T-helper 1 cell (primary cell): ENCODE measurements around the gene IL1RN.
"Not testable (repeated sequence)": the region's sequence is repeated elsewhere in the genome, so short reads cannot be mapped to it uniquely, and the experiment has no call there.

Experiments
- DNase-seq, 5 donors: peaks; one replicate each; pipeline ENCODE4 v3.0.0-alpha.2; 2012 to 2020
- total RNA-seq, 4 donors: gene quantifications; one replicate each; lab custom pipeline; 2026; lab: John Stamatoyannopoulos, UW

Gene IL1RN, protein sequence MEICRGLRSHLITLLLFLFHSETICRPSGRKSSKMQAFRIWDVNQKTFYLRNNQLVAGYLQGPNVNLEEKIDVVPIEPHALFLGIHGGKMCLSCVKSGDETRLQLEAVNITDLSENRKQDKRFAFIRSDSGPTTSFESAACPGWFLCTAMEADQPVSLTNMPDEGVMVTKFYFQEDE
- 0.12 to 0.91 (median 0.25) reads per million in 4 donors for total RNA-seq

DNA sequence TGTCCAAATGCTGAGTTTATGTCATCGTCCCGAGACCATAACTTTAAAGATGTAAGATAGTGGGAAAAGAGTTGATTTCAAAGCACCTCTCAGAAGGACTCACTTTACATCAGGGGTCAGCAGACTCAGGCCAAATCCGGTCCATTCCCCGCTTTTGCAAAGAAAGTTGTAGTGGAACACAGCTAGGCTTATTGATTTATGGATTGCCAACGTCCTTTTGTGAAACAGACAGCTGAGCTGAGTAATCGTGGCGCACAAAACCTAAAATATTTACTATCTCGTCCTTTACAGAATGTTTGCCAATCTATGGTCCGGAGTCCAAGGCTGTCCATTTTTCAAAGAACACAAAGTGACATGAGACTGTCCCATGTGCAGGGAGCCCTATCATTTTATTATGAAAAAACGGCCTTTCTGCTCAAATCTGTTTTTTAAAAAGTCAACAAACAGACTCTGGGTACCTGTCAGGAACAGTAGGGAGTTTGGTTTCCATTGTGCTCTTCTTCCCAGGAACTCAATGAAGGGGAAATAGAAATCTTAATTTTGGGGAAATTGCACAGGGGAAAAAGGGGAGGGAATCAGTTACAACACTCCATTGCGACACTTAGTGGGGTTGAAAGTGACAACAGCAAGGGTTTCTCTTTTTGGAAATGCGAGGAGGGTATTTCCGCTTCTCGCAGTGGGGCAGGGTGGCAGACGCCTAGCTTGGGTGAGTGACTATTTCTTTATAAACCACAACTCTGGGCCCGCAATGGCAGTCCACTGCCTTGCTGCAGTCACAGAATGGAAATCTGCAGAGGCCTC lies at the start of gene IL1RN:
Gene IL1RN (plus strand): TSS at position 754 of the 801 bp plus-strand sequence. CDS start 27 bp downstream, at position 781.
- DNase-seq, result no peak

DNA sequence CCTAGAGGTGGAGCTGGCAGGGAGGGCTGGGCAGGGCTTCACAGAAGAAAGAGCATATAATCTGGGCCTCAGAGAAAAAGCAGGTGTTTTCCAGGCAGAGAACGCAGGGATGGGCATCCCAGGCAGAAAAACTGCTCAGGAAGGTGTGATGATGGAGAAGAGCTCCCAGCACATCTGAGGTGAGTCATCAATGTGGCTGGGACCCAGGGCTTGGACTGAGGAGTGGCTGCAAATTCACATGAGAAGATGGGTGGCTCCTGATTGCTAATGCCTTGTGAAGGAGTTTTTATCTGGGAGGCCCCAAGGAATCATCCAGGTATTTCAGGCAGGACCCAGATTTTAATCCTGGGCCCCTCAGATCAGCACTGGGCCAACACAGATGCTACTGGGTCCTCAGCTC lies 49.5 kb upstream of the IL1RN start:
- no peak for DNase-seq

DNA sequence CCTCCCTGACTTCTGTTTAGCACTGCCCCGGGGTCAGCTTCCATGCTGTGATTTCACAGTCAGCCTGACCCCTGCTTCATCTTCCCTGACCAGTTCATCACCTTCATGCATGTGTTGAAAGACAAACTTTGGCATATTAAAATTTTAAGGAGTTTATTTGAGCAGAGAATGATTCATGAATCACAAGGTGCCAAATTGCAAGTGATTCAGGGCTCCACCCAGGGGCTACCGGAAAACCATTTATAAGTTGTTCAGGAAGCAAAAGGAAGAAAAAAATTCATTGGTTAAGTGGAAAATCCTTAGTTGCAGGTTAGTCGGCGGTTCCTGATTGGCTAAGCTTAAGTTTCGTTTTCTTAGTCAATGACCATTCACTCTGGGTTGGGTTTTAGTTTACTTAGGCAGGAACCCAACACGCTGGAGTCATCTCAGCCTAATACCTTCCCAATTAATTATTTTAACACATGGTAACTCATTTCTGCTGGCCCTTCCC lies 49.0 kb upstream of the IL1RN start:
- DNase-seq, result no peak

DNA sequence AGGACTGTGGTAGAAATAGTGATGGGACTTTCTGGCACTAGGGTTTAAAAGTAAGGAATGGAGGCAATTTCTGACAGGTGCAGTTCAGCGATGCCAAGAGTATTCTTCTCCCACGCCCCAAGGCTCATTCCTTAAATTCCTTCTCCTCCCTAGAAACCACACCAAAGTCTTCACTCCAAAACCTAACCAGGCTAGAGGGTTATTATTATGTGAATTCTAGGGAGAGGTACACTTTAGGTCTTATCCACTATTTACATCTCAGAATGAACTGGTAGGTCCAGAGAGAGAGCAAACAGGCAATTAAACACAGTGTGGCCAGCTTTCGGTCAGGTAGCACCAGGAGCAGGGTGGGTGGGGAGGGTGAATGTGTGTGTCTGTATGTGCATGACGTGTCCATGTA lies 48.3 kb upstream of the IL1RN start:
- DNase-seq, result no peak

DNA sequence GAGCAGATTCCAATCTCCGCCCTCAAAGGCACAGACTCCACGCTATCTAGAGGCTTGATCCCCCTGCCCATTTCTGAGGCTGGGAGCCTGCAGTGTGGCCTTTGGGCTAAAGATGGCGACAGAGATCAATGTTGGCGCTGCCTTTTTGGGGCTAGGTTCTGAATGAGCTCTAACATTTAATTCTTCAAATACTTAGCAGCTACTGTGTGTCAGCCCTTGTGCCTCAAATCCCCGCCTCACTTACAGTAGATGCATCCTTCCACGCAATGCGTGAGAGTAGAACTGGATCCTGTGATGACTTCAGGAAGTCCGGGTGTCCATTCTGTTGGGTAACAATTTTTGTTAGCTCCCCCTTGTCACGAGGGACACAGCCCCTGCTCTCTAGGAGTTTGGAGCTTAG lies 47.3 kb upstream of the IL1RN start:
- peak in 2 of 5 donors; percentile 8 to 19 for DNase-seq

DNA sequence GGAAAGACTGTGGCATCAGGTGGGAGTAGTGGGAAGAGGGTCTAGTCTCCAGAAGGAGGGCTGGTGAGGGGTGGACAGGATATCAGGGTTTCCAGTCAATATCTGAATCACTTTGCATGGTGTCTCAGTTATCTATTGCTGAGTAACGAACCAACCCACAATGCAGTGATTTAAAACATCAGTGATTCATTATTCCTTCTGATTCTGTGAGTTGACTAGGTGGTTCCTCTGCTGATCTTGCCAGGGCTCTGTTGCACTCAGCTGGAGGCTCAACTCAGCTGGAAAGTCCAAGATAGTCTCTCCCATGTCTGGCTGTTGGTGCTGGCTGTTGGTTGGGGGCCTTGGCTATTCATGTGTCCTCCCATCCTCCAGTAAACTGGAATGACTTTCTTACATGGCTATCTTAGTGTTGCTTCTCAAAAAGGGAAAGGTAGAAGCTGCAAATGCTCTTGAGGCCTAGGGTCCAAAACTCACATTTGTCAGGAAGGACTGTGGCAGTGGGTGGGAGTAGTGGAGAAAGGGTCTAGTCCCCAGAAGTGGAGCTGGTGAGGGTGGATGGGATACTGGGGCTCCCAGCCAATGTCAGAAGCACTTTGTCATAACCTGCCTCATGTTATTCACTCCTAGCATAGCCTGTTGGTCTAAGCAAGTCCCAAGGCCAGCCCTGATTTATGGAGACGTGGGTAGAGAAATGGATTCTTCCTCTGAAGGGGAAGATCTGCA lies 45.7 kb upstream of the IL1RN start:
- DNase-seq, result no peak

DNA sequence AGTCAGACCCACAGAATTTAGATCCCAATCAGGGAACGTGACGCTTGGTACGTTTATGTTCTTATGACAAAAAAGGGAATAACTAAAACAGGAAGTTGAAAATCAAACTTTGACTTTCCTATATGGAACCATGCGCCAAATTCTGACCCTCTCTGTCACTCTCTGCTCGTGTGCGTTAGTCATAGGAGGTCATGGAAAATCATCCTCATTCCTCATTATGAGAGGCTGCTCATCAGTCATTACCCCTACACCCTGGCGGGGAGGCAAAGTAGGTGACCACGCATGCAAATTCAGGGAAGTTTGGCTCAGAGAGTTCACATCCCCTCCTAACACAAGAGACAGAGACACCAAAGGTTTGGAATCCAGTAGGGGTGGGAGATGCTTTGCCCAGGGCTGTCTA lies 44.1 kb upstream of the IL1RN start:
- DNase-seq, result no peak

DNA sequence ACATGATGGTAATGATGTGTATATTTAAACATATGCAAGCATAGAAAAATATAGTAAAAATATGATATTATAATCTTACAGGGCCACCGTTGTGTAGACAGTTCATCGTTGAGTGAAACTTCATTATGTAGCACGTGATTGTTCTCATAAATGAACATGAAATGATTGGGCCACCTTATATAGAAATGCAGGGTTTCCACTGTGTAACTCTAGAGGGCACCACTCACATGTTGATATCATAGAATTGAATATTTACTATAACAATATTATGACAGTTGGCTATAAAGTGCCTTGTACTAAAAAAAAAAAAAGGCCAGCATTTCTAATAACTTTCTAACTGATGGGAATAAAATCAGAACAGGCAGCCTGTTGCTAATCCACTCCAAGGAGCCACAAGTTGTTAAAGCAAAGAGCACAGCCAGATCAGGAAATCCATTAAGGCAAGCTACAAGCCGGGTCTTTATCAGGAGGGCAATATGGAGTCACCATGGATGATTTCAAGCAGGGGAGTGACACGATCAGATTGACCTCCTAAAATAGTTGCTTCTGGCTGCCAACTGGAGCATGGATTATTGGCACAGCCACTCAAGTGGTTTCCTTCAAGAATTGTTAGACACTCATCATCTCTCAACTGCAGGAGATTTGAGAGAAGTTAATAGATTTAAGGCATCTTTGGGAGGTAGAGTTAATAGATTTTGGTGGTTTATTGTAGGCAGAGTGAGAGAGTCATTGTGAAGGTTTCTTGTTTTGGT lies 43.0 kb upstream of the IL1RN start:
- peak in 1 of 5 donors; percentile 28 for DNase-seq

DNA sequence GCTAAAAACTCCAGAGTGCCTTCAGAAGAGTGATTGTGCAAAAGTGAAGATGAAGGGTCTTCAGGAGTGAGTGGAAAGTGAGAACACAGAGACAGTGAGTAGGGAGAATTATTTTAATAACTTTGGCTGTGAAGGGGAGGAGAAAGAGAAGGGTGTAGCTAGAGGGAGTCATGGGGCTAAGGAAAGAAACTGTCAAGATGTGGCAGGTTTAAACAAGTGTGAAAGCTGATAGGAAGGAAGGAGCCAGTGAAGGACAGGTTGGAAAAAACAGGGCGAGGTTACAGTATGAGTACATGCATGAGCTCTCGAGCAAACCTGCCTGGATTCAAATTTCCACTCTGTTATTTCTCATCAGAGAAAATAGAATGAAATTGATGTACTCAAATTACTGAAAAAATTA lies 41.9 kb upstream of the IL1RN start:
- no peak for DNase-seq

DNA sequence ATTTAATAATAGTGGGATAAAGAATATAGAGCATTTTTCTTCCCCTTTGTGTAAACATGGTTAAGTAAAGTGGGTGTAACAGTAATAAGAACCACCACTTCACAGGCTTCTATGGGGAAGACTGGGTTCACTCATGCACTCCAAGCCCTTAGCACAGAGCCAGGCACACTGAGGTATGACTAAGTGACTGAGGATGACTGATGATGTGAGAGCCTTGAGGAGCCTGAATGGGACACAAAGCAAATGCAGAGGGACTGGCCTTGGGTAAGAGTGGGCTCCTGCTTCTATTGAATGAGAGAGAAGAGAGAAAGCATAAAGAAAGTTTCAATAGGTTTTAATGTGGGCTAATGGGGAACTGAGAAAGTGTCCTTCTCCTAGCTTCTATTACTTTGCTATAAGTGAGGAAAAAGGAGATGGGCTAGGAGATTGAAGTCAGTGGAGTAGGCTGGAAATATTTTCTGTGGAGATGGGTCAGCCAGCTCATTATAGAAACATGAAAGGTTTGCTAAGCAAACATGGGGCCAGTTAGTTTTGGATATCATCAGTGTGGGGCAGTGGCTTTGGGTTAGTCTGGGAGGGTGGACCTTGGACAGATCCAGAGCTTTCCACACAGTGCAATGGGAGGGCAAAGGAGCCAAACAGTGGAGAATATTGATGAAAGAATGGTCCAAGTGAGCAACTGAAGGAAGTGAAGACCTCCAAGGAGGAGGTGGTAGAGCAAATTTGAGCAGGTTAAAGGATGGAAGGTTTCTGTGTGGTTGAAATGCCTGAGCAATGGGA lies 39.0 kb upstream of the IL1RN start:
- no peak for DNase-seq

DNA sequence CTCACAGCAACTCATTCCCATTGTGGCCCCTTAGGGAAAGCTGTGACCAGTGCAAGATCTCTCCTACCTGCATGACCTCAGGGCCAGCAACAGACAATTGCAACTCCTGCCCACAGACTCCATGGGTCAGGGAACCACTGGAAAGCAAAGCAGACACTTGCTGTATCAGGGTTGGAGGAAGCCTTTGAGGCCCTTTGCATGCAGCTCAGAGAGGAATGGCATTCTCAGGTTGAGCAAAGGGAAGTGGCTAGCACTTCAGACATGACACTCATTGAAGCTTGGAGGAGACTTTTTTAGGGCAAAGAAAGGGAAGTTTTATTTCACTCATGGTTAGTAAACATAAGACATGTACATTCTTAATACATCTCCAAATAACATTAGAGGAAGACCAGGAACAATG lies 37.5 kb upstream of the IL1RN start:
- DNase-seq, result peak in 1 of 5 donors; percentile 51

DNA sequence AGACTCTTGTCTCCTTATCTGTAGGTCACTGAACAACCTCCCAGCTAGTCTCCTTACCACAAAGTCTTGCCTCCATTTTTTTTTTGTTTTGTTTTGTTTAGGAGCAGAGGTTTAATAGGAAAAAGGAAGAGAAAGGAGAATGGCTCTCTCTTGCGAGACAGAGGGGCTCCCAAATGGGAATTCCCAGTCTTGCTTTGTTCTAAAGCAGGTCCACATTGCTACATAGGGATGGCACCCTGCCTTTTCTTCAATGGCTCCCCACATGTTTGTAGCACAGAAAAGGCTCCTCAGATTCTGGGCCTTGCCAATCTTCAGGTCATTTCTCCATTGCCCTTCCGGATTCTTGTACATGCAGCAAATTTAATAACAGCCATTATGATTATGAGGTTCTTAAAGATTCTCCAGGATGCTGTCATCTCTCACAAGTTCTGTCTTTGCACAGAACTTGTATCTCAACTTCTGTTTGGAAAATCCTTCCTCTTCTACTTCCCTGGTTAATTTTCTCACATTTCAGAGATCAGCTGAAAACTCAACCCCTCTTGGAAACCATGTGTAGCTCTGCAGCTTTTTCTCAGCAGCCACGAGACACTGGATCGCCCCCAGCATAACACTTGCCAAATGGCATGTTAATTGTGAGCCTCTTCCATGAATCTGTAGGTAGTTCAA lies 36.0 kb upstream of the IL1RN start:
- DNase-seq, result no peak

DNA sequence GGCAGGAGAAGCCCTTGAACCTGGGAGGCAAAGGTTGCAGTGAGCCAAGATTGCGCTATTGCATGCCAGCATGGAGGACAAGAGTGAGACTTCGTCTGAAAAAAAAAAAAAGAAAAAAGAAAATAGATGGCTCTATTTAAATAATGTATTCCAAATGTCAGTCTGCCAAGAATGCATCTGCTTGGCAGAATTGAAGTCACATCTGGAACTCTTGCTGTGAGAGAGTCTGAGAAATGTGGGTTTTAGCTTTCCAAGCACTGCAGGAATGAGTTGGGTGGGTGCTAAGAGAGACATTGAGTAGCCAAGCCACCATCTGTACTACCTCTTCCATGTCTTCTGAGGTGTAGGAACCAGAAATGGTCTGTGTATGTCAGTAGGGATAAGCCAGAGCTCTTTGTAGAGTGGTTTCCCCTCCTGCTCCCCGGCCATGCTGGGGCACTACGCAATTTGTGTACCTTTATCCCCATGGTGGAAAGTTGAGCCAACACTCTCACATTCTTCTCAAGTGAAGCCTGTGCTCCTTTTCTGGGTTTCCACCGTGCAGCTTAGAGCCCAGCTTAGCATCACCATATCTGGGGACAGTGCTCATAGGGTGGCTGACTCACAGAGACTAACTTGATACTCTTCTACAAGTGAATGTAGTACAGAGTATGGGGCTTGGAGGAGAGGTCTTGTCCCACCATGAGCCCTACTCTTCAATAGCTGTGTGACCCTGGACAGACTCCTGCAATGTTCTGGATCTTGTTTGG lies 34.4 kb upstream of the IL1RN start:
- DNase-seq, result no peak

DNA sequence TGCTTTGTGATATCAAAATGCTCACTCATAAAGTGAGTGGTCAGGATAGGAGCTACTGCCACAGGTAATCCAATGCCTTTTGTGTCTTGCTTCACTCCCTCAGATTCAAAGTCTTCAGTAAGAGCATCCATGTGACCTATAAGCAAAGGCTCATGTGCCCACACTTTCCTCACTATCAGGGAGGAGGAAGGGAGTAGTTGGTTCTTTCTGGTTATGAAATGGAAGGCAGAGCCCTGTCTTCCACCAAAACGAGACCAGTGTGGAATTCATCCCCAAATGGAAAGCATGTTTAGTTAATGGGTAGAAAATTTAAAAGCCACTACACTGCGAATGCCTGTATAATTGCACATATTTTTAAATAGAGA lies 33.8 kb upstream of the IL1RN start:
- no peak for DNase-seq

DNA sequence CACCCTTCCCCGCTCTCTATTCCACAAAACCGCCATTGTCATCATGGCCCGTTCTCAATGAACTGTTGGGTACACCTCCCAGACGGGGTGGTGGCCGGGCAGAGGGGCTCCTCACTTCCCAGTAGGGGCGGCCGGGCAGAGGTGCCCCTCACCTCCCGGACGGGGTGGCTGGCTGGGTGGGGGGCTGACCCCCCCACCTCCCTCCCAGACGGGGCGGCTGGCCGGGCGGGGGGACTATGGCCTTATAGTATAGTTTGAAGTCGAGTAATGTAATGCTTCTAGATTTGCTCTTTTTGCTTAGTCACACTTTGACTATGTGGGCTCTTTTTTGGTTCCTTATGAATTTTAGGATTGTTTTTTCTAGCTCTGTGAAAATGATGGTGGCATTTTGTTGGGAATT lies 31.1 kb upstream of the IL1RN start:
- not testable (repeated sequence) for DNase-seq

DNA sequence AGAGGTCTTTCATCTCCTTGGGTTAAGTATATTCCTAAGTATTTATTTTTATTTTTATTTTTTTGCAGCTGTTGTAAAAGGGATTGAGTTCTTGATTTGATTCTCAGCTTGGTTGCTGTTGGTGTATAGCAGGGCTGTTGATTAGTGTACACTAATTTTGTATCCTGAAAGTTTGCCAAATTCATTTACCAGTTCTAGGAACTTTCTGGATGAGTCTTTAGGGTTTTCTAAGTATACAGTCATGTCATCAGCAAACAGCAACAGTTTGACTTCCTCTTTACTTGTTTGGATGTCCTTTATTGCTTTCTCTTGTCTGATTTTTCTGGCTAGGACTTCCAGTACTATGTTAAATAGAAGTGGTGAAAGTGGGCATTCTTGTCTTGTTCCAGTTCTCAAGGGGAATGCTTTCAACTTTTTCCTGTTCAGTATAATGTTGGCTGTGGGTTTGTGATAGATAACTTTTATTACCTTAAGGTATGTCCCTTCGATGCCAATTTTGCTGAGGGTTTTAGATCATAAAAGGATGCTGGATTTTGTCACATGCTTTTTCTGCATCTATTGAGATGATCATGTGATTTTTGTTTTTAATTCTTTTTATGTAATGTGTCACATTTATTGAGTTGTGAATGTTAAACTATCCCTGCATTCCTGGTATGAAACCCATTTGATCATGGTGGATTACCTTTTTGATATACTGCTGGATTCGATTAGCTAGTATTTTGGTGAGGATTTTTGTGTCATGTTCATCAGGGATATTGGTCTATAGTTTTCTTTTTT lies 30.4 kb upstream of the IL1RN start:
- DNase-seq, result peak in 1 of 5 donors; percentile 64

DNA sequence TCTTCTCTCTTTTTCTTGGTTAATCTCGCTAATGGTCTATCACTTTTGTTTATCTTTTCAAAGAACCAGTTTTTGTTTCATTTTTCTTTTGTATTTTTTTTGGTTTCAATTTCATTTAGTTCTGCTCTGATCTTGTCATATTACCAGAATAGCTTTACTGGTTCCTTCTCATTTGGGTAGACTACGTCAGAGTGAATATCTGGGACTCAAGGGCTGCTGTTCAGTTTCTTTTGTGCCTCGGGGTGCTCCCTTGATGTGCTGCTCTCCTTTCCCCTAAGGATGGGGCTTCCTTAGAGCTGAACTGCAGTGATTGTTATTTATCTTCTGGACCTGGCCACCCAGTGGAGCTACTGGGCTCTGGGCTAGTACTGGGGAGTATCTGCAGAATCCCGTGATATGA lies 29.4 kb upstream of the IL1RN start:
- DNase-seq, result peak in 1 of 5 donors; percentile 73

DNA sequence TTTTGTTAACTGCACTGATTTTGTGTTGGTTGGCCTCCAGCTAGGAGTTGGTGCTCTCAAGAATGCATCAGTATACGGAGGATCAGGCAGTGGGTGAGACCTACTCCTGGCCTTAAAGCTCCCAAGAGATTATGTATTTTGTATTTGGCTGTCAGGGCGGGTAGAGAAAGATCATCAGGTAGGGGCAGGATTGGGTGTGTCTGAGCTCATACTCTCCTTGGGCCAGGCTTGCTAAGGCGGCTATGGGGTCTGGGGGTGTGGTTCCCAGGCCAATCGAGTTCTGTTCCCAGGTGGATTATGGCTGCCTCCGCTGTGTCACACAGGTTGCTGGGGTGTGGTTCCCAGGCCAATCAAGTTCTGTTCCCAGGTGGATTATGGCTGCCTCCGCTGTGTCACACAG lies 28.9 kb upstream of the IL1RN start:
- no peak for DNase-seq

DNA sequence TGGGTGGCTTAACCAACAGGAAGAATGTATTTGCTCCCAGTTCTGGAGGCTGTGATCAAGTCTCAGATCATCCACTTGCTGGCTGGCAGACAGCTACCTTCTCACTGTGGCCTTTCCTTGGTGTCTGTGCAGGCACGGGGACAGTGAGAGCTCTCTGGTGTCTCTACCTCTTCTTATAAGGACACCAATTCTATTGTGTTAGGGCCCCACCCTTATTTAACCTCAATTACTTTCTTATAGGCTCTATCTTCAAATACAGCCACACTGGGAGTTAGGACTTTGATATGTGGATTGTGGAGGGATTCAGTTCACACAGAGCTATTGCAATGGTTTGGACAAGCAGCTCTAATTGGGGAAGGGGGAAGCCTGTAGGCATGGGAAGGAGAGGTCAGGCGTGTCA lies 25.3 kb upstream of the IL1RN start:
- DNase-seq, result no peak

DNA sequence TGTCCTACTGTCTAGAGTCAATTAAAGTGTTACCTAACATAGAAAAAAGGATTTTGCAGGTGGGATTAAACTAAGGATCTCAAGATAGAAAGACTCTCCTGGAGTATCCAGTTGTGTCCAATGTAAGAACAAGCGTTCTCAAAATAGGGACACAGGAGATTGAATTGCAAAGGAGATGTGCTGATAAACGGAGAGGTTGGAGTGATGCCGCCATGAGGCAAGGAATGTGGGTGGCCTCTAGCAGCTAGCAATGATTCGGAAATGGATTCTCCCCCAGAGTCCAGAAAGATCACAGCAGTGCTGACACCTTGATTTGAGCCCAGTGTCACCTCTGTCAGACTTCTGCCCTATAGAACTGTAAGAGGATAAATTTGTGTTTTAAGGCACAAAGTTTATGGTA lies 24.1 kb upstream of the IL1RN start:
- no peak for DNase-seq
